Measurements from ENCODE around the gene PMM2.

The PMM2 gene

GRCh38 chr16:8848939-8849391, 51.3 kb downstream of the PMM2 start:
- TF ChIP-seq NFIC (IDR thresholded peaks at IDR 0.05), result no peak
- TF ChIP-seq, protein P1, sequence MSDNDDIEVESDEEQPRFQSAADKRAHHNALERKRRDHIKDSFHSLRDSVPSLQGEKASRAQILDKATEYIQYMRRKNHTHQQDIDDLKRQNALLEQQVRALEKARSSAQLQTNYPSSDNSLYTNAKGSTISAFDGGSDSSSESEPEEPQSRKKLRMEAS (IDR thresholded peaks at IDR 0.05), result no peak

- TF ChIP-seq FOXM1 (IDR thresholded peaks at IDR 0.05; ENCODE audit: borderline replicate concordance, low read depth) (no peak), EP300 (IDR thresholded peaks at IDR 0.05; ENCODE audit: borderline replicate concordance) (no peak)
Observed at GRCh38 chr16:8849411-8850011, 51.9 kb downstream of the PMM2 start.

DNA sequence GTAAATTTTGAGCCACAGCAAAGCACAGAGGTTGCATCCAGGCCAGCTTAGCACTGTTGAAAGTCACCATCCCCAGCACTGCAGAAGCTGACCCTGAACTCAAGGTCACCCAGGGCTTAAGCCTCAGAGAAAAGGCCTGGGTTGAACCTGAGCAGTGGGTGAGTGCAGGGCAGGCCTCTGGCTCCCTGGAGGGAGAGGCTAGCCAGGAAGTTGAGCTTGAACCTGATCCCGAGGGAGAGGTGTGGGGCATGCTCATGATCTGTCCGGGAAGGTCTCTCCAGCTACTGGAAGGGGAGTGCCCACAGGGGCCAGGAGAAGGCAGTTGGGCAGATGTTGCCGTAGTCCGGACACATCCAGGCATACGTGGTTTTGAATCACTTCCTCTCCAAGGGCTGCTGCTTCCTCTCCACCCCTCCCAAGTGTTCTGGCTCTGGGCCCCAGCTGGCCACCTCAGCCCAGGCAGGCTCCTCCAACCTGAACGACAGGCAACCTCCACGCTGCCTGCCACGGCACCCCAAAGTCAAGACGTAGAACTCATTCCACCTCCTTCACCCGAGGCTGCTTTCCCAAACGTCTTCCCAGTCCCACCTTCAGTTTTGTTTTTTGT, 52.7 kb downstream of the PMM2 start:
- TF ChIP-seq, protein P1 (IDR thresholded peaks at IDR 0.05), result no peak
- TF ChIP-seq CEBPB (IDR thresholded peaks at IDR 0.05) (no peak), TAF1 (IDR thresholded peaks at IDR 0.05; ENCODE audit: low read depth) (no peak), TCF12 (IDR thresholded peaks at IDR 0.05; ENCODE audit: low read depth) (no peak), TEAD4 (IDR thresholded peaks at IDR 0.05) (no peak), ZBTB7A (IDR thresholded peaks at IDR 0.05; ENCODE audit: low read depth) (no peak), CREB1 (IDR thresholded peaks at IDR 0.05; ENCODE audit: low read depth) (no peak), NFIC (IDR thresholded peaks at IDR 0.05) (no peak), EGR1 (IDR thresholded peaks at IDR 0.05) (no peak), YY1 (IDR thresholded peaks at IDR 0.05; ENCODE audit: low read depth) (no peak), FOXM1 (IDR thresholded peaks at IDR 0.05; ENCODE audit: borderline replicate concordance, low read depth) (no peak), RAD21 (IDR thresholded peaks at IDR 0.05; ENCODE audit: low read depth) (no peak), EP300 (IDR thresholded peaks at IDR 0.05; ENCODE audit: borderline replicate concordance) (no peak)
- TF ChIP-seq, protein P2, sequence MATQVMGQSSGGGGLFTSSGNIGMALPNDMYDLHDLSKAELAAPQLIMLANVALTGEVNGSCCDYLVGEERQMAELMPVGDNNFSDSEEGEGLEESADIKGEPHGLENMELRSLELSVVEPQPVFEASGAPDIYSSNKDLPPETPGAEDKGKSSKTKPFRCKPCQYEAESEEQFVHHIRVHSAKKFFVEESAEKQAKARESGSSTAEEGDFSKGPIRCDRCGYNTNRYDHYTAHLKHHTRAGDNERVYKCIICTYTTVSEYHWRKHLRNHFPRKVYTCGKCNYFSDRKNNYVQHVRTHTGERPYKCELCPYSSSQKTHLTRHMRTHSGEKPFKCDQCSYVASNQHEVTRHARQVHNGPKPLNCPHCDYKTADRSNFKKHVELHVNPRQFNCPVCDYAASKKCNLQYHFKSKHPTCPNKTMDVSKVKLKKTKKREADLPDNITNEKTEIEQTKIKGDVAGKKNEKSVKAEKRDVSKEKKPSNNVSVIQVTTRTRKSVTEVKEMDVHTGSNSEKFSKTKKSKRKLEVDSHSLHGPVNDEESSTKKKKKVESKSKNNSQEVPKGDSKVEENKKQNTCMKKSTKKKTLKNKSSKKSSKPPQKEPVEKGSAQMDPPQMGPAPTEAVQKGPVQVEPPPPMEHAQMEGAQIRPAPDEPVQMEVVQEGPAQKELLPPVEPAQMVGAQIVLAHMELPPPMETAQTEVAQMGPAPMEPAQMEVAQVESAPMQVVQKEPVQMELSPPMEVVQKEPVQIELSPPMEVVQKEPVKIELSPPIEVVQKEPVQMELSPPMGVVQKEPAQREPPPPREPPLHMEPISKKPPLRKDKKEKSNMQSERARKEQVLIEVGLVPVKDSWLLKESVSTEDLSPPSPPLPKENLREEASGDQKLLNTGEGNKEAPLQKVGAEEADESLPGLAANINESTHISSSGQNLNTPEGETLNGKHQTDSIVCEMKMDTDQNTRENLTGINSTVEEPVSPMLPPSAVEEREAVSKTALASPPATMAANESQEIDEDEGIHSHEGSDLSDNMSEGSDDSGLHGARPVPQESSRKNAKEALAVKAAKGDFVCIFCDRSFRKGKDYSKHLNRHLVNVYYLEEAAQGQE (IDR thresholded peaks at IDR 0.05; ENCODE audit: low read depth), result no peak
- TF ChIP-seq, protein P3, sequence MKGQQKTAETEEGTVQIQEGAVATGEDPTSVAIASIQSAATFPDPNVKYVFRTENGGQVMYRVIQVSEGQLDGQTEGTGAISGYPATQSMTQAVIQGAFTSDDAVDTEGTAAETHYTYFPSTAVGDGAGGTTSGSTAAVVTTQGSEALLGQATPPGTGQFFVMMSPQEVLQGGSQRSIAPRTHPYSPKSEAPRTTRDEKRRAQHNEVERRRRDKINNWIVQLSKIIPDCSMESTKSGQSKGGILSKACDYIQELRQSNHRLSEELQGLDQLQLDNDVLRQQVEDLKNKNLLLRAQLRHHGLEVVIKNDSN (IDR thresholded peaks at IDR 0.05), result no peak

DNA sequence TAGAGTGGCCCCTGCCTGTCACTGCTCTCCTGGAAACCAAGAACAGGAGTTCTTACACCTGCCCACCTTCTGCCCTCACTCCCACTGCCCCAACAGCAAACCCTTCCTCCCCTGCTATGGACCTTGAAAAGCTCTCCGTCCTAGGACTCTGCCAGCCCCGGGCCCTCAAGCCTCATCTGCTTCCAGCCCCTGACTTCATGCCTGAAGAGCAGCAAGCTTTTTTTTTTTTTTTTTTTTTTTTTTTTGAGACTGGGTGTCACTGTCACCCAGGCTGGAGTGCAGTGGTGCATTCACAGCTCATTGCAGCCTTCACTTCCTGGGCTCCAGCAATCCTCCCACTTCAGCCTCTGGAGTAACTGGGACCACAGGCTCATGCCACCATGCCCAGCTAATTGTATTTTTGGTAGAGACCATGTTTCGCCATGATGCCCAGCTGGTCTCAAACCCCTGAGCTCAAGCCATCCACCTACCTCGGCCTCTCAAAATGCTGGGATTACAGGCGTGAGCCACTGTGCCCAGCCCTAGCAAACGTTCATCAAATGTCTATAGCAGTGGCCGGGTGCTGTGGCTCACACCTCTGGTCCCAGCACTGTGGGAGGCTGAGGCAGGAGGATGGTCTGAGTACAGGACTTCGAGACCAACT, 54.2 kb downstream of the PMM2 start:
- TF ChIP-seq EGR1 (IDR thresholded peaks at IDR 0.05) (no peak), FOXM1 (IDR thresholded peaks at IDR 0.05; ENCODE audit: borderline replicate concordance, low read depth) (no peak), TAF1 (IDR thresholded peaks at IDR 0.05; ENCODE audit: low read depth) (no peak), ZBTB7A (IDR thresholded peaks at IDR 0.05; ENCODE audit: low read depth) (no peak), RAD21 (IDR thresholded peaks at IDR 0.05; ENCODE audit: low read depth) (no peak), TEAD4 (IDR thresholded peaks at IDR 0.05) (no peak)
- TF ChIP-seq, protein P3 (IDR thresholded peaks at IDR 0.05), result no peak

- TF ChIP-seq TEAD4 (IDR thresholded peaks at IDR 0.05) (no peak), CEBPB (IDR thresholded peaks at IDR 0.05) (no peak), NFIC (IDR thresholded peaks at IDR 0.05) (no peak), EP300 (IDR thresholded peaks at IDR 0.05; ENCODE audit: borderline replicate concordance) (no peak), YY1 (IDR thresholded peaks at IDR 0.05; ENCODE audit: low read depth) (no peak), FOXM1 (IDR thresholded peaks at IDR 0.05; ENCODE audit: borderline replicate concordance, low read depth) (no peak)
- TF ChIP-seq, protein P2 (IDR thresholded peaks at IDR 0.05; ENCODE audit: low read depth), result no peak
Observed at GRCh38 chr16:8852534-8852933, 54.9 kb downstream of the PMM2 start.

GRCh38 chr16:8853150-8853549, 55.5 kb downstream of the PMM2 start:
- TF ChIP-seq TCF12 (IDR thresholded peaks at IDR 0.05; ENCODE audit: low read depth) (no peak), CEBPB (IDR thresholded peaks at IDR 0.05) (no peak), TAF1 (IDR thresholded peaks at IDR 0.05; ENCODE audit: low read depth) (no peak), TEAD4 (IDR thresholded peaks at IDR 0.05) (no peak), EGR1 (IDR thresholded peaks at IDR 0.05) (no peak), CREB1 (IDR thresholded peaks at IDR 0.05; ENCODE audit: low read depth) (no peak), NFIC (IDR thresholded peaks at IDR 0.05) (no peak), YY1 (IDR thresholded peaks at IDR 0.05; ENCODE audit: low read depth) (no peak), FOXM1 (IDR thresholded peaks at IDR 0.05; ENCODE audit: borderline replicate concordance, low read depth) (no peak), ZBTB7A (IDR thresholded peaks at IDR 0.05; ENCODE audit: low read depth) (no peak), EP300 (IDR thresholded peaks at IDR 0.05; ENCODE audit: borderline replicate concordance) (no peak), RAD21 (IDR thresholded peaks at IDR 0.05; ENCODE audit: low read depth) (no peak)
- TF ChIP-seq, protein P2 (IDR thresholded peaks at IDR 0.05; ENCODE audit: low read depth), result no peak
- TF ChIP-seq, protein P3 (IDR thresholded peaks at IDR 0.05), result no peak
- TF ChIP-seq, protein P1 (IDR thresholded peaks at IDR 0.05), result no peak

Measured in Ishikawa (cell line).